CD4-positive, alpha-beta T cell treated with Interleukin-21 for 1 hour (primary cell): ENCODE results near the gene OTULIN.

Experiments
- DNase-seq: peaks from one replicate; pipeline ENCODE4 v3.0.0-alpha.2; 2020

OTULIN gene

DNA sequence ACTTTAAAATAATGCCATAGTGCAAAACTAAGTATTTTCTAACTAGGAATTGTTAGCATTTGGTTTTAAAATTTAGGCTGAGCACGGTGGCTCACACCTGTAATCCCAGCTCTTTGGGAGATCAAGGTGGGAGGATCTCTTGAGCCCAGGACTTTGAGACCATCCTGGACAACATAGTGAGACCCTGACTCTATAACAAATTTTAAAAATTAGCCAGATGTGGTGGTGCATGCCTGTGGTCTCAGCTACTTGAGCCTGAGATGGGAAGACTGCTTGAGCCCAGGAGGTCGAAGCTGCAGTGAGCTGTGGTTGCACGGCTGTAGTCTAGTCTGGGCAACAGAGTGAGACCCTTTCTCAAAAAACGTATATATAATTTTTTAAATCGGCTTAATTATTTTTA, 4.9 kb downstream of the OTULIN start:
- DNase-seq: no peak

DNA sequence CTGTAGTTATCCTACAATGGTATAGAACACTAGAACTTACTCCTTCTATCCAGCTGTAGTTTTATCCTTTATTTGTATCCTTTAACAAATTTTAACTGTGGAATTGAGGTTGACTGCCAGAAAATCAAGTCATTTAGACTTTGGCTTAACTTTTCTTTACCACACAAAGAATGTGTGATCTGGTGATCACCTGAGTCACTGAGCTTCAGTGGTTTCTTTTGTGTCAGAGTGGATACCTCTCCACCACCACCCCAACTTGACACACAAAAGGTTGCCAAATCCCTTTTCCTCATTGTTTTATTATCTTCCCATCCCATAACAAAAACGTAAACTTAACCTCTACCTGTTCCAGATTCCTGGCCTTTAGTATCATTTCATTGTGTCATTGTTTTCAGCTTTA, 5.5 kb downstream of the OTULIN start:
- no peak for DNase-seq

DNA sequence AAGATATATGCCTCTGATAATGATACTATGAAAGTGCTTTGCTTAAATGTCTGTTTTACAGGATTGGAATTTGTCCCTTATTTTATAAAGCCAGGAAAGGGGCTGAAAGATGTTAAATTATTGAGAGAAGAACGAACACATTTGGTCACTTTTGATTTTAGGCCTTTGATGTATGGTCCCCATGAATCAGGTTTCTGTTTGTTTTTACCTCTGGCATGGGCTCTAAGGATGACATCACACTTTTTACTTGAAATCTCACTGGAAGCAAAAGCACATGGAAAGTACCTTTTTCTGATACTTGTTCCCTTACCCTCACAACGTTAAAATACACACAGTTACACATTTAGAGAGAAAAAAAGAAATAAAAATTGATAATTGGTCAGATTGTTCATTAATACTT, 6.9 kb downstream of the OTULIN start:
- peak; percentile 66 for DNase-seq

DNA sequence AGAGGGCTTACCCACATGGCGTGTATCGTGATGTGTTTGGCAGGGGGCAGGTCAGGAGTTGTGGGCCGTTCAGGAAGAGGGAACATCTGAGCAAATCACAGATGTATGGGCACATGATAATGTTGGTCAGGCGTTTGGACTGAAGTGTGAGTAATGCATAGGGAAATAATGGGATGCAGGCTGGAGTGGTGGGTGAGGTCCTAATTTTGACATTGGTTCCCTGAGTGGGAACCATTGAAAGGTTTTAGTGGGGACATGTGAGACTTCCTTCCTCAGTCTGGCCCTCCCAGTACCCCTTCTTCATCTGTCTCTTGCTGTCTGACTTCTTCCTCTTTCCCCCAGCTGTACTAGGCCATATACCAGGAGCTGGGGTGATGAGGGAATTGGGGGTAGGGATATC, 7.6 kb downstream of the OTULIN start:
- DNase-seq: no peak

DNA sequence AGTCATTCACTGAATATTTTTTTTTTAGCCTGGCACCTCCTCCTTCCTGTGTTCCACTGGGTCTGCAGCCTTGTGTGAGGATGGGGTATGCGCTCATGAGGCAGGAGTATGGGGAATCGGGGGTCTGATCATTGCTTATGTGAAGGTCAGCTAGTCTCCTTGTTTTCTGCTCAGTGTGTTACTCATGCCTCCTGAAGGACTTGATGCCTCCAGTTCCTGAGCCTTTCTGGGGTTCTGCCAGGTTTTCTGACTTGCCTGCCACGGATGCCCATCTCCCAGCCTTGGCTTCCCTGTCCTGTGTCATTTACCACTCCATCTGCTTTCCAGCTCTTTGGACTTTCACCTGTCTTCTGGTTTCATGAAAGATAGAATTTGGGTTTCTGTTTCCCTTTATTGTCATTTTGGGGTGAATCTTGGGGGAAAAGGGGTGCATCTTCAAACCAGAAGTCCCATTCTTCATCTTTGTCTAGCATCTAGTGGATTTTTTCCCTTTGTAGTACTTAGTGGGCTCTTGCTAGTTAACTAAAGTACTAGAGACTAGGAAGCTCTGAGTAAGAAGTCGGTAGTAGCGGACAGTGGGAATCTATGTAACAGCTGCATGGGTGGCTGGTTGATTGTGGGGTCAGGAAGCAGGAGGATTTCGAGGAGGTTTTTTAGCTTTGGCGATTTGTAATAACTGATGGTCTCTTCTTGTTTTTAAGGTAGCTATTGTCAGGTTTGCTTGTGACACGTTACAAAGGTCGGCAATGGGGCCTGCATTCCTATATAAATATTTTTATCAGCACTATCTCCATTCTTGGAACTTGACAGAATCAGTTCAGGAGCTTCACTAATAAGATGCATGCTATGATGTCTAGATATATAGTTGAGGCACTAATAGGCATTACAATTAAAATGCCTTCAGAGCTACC, 8.2 kb downstream of the OTULIN start:
- DNase-seq: no peak

DNA sequence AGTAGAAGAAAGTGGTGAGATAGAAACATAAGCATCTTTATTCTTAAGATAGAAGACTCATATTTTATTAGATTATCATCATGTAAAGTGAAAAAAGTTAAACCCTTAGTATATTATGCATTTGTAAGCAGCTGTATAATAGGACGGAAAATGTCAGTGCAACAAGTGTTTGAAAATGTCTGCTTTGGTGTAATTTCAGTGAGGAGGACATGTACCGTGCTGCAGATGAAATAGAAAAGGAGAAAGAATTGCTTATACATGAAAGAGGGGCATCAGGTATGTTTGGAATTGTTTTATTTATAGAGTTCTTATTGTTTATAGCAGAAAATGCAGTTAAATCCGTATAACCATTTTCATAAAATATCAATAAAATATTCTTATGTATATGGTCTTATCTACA, 8.9 kb downstream of the OTULIN start:
- no peak for DNase-seq

DNA sequence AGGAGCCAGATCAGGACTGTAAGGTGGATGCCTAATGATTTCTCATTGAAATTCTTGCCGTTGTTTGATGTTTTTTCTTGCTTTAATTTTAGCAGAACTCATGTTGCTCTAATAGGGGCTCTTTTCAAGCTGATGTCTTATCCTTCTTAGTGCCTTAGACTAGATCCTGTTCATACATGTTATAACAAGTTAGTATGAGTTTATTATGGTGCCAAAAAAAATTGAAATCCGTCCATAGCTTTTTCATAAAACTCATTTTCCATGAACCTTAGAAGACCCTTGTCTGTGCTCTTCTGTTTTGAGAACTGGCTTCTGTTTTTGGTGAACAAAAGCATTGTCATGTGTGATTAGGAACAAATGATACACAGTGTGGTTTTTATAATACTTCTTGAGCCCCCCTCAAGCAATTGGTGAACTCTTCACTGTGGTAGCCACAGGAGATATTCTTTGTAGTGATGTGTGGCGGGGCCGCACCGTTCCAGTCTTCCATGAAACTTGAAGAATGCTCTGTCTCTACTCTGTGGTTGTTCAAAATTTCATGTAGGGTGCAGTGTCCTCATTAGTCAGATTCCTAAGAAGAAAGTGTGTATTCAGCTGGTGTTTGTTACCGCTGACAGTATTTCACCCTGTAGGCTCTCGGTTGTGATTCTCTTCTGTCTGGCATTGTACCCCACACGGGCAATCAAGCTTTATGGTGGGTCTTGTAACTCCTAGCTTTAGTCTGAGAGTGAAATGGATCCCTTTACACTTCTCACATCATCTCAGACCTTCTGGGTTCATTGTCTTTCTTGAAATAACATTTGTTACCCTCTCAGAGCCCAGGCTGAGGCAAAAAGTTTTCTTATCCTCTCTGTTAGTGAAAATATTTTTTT, 10.7 kb downstream of the OTULIN start:
- no peak for DNase-seq

DNA sequence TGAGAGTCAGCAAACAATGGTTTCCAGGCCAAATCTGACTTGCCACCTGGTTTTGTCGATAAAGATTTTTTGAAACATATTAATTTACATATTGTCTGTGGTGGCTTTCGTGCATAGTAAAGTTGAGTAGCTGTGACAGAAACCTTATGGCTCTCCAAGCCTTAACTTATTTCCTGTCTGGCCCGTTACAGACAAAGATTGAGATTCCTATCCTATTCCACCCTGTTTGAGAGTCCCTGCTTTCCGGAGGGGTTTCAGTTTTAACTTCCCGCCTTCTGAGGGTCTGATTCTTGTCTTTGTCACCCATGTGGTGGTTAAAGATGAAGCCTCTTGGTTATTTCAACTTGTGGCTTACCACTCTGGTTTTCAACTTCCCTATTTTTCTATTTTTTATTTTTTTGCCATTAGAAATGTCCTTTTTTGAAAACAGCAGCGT, 11.4 kb downstream of the OTULIN start:
- peak; percentile 33 for DNase-seq

DNA sequence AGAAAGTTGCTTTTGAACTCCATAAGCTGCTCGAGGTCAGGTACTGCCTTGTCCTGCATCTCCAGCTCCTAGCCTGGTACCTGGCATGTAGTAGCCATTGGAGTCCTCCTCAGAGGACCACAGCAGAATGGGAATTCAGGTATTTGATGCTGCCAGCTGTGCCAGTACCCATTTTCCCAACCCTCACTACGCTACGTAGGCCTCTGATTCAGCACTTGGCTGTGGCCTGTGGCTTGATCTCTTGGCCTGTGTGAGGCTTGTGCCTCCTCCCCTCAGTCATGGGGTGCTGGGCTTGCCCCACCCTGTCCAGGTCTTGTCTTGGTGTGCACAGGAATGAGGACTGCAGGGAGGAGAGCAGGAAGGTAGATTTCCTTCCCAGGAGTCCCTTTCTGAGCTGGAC, 11.8 kb downstream of the OTULIN start:
- DNase-seq: peak; percentile 24

DNA sequence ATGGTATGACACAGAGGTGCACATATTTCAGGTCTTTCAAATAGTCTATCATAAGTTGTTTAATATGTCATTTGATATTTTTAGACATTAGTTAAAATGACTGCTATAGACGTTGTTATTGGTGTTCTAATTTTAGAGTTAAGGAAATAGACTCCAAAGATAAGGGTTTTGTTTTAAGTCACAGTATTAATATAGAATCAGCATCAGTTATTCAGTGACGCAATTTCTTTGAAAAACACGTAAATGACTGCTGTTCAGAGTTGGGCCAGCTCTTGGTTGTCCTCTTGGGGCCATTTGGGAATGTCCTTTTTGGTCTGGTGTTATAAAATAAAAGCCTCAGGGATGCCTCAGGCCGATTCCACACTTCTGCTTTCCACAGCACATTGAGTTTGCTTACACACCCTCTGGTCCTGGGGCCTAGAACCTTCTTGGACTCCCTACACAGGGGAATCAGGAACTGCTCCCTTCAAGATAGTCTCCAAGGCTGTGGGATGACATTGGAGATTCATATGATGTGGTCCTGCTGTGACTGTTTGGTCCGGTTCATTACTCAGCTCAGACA, 14.3 kb downstream of the OTULIN start:
- no peak for DNase-seq

DNA sequence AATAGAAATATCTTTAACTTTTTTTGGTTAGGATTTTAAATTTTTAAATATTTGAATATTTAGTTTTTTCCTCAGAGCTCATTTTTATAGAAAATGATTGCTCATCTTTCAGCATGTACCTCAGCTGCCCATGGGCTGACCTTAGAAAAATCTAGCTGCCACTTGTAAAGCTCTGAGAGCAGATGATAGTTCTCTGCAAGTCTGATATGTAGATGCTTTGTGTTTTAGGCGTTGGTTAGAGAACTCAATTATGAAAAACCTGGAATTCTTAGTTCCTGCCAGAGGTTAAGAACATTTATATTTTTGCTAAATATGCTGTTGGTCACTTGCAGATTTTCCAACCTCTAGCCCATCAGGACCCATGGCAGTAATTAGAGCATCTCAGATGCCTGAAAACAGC, 15.1 kb downstream of the OTULIN start:
- no peak for DNase-seq

DNA sequence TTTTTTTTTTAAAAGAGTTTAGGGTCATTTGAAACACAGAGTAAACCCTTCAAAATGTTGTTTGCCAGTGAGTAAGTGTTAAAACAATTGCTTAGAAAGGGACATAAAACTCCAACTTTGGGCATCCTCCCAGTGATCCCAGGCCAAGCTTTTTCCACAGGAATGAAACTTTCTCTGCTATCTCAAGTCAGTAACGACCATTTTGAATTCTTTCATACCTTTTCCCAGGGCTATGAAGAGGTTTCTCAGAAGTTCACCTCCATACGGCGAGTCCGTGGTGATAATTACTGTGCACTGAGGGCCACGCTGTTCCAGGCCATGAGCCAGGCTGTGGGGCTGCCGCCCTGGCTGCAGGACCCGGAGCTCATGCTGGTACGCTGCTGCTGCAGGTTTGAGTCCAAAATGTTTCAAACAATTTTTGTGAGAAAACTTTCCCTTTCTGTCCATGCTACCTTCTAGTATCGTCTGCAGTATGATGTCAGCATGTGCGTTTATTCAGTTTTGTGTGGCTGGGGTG, 16.8 kb downstream of the OTULIN start:
- DNase-seq: no peak

DNA sequence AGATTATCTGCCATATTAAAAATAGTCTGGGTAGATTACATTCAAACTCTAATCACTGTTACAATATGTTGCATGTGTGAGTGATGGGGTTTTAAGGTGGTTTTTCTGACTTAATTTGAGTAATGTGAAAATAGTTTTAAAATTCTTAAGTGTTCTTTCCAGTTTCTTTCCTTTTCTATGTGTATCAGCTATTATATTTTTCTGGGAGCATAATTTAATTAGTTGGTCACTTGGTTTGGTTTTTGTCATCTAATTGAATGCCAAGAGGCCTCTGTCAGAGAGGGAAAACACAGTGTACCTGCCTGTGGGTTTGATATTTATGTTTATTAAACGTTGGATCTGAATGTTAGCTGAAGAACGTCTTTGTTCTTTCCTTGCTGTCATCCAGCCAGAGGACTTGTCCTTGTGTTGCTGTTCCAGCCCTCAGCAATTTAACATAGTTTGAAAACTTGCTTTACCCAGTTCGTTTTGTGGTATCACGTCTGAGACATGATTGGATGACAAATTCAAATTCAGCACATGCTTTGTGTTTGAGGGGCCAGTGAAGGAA, 19.5 kb downstream of the OTULIN start:
- no peak for DNase-seq

DNA sequence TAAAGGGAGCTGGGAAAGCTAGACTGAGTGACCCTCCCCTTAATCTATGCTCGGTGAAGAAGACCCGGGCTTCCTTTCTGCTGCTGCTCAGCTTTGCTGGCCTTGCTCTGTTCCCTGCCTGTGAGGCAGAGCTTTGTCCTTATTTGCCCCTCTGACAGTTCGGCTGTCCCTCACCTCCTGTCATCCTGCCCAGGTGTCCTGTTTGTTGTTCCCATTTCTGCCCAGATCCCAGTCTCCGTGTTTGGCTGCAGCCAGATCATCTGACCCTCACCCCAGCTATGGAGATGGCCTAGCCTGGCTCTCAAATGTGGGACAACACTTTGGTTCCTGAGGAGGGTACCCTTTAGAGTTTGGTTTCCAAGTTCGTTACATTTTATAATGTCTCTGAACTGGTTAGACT, 20.2 kb downstream of the OTULIN start:
- DNase-seq: no peak

DNA sequence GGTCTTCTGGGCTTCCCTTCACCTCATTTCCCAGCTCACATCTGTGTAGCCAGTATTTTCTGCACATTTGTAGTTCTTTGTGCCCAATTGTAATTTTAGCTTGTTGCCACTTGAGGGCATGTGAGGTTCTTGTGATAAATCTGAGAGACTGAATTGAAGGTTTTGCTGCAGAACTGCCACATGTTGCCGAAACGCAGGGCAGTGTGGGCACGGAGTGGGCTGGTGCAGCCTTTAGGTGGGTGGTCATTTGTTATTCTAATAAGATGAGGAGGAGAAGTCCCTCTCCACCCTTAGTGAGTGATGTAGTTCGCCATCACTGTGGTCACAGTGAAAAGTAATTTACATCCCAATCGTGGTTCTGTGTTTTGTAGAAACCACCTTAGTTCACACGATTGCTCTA, 21.2 kb downstream of the OTULIN start:
- DNase-seq: peak; percentile 71

DNA sequence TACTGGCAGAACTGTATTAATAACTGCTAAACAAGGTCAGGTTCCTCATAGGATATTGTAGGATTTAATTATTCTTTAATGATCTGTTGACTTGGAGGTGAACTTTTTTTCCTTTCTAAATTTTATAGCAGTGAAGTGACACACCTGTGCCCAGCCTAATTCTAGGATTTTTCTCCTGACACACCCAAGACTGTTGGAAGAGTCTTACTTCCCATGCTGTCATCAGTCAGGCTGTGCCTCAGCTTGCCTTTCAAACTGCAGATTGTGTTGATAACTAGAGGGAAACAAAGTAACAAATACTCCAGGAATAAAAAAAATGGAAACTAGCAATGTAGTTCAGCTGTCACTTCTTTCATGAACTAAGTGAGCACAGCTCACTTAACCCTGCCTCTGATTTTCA, 22.0 kb downstream of the OTULIN start:
- DNase-seq: no peak

DNA sequence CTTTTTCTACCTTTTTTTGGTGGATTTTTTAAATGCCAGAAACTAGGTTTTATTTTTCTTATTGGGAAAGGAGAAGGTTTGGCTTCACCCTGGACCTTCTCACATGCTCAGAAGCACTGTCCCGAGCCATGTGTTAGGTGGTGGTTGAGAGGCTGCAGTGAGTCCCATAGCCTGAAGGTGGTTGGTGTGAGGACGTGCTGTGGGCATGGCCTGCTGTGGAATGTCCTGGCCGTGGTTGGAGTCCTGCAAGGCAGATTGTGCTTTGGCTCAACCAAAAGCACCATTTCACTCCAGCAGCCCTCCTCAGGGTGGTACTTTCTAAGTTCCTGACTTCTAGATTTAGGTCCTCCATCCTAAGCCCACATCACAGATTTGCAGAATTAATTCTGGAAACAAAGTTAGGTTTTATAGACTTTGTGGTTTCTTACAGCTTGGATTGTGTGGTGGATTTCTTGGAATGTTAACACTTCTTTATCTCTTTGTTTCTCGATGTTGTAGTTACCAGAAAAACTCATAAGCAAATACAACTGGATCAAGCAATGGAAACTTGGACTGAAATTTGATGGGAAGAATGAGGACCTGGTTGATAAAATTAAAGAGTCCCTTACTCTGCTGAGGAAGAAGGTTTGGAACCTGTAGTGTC, 22.6 kb downstream of the OTULIN start:
- no peak for DNase-seq

DNA sequence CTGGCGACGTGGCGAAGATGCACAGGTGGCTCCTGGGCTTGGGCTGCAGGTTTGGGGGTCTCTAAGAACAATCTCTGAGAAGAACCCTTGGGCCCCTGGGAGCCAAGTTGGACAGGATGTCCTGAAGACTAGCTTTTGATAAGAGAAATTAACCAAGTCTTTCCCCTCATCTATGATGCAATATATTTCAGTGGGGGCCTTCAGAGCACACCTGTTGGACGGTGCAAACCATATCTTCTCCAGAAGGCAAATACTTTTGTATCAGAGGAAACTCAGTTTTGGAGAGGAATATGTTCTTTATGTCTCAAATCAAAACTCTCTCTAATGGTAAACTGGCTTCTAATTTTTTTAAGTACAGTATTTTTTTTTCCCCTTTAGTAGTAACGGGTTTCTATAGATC, 28.6 kb downstream of the OTULIN start:
- no peak for DNase-seq

DNA sequence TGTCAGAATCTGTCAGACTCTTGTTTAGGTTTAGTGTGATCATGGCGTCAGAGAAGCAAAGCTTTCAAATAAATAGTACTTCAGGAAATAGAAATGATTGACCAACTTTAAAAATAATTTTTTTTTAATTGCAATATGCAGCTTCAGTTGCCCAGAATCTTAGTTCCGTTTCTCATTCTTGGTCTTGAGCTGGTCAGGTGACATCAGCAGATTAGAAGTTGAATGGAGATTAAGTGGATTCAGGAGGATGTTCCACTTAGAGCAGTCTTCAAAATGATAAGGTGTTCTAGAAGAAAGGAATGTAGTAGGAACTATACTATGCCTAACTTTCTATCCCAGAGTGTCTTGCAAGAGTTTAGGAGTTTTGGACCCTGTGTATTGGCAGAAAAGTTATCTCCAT, 30.6 kb downstream of the OTULIN start:
- no peak for DNase-seq

DNA sequence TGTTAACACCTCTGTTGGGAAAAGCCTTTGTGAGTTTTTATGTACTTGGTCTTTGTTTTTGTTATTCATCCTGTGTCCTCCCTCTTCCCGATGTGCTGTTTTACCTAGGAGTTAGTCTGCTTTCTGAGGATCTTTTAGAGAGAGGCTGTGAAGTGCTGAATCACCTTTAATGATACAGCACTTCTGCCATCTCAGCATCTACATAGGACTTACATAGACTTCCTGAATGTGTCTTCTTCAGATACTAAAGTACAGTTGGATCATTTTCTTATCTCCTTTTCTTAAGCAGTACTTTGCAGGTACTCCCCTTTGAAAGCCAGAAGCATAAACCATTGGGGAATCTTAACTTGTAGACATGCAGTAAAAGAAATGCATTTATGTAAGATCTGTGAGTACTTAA, 31.5 kb downstream of the OTULIN start:
- no peak for DNase-seq

DNA sequence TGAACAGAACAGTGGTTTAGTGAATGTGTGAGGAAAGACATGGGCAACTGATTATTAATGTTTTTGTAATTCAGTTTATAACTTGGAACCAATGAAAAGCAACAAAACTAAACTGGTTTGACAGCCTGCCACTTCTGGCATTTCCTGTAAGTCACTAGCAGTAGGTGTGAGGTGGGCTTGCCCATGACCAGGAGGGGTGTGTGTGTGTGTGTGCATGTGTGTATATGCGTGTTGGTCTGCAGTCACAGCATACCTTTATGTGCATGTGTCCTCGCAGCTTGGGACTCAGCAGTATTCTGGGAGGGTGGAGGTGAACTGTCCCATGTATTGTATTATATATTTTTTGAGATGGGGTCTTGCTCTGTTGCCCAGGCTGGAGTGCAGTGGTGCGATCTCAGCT, 32.3 kb downstream of the OTULIN start:
- DNase-seq: no peak

DNA sequence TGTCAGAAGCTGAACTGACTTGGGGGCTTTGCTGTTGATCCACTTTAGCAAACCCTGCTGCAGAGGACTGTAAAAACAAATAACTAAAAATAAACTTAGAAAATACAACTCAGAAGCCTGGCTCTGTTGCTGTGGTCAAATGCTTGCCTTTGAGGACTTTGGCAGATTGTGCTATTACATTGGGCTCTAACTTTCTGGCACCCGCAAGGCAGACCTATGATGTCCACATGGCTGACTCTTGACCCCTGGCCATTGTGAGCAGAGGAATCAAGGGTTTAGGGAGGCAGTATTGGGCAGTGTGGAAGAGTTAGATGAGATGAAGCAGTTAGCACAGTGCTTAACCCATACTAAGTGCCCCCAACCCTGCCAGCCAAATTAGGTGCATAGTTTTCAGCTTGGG, 34.0 kb downstream of the OTULIN start:
- no peak for DNase-seq

DNA sequence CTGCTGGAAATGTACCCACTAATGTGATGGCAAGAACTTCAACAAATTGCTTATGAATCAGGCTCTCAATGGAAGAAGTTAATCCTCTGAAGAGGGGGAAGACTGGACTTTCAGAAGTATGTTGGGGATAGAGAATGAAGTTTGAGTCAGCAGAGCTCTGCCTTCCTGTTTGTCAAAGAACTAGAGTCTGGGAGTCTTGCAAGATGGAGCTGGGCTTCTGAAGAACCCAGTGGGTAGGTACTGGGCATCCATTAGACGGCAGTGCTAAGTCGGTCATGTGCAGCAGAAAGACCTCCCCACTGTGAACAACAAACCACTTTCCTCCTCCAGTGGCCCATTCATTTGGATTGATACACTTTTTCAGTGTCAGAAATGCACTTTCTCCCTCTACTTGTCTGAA, 34.6 kb downstream of the OTULIN start:
- DNase-seq: no peak
